ENCODE measurements around the gene NMU.
"Not testable (repeated sequence)": the region's sequence is repeated elsewhere in the genome, so short reads cannot be mapped to it uniquely, and the experiment has no call there.

Gene NMU

GRCh38 chr4:55635741-55636655 lies at the start of gene NMU:
NMU (minus strand) TSS chr4:55636298; CDS start chr4:55636192, 106 bp downstream.
- DNase-seq: peak; percentile 41

GRCh38 chr4:55684276-55684675 lies 48.2 kb upstream of the NMU start:
- DNase-seq: no peak

GRCh38 chr4:55682797-55683196 lies 46.7 kb upstream of the NMU start:
- DNase-seq: not testable (repeated sequence)

GRCh38 chr4:55682295-55682694 lies 46.2 kb upstream of the NMU start:
- DNase-seq: no peak

GRCh38 chr4:55681430-55681829 lies 45.3 kb upstream of the NMU start:
- DNase-seq: no peak

- peak; percentile 11 for DNase-seq
Observed at GRCh38 chr4:55675196-55675793, 39.2 kb upstream of the NMU start.

GRCh38 chr4:55673424-55673823 lies 37.3 kb upstream of the NMU start:
- DNase-seq: no peak

- no peak for DNase-seq
Observed at GRCh38 chr4:55671667-55672066, 35.6 kb upstream of the NMU start.

GRCh38 chr4:55670695-55671094 lies 34.6 kb upstream of the NMU start:
- no peak for DNase-seq

- no peak for DNase-seq
Observed at GRCh38 chr4:55668449-55668848, 32.4 kb upstream of the NMU start.

GRCh38 chr4:55666535-55666934 lies 30.4 kb upstream of the NMU start:
- no peak for DNase-seq

- DNase-seq: no peak
Observed at GRCh38 chr4:55663145-55663544, 27.0 kb upstream of the NMU start.

- no peak for DNase-seq
Observed at GRCh38 chr4:55661398-55662056, 25.4 kb upstream of the NMU start.

- DNase-seq: no peak
Observed at GRCh38 chr4:55658657-55659056, 22.6 kb upstream of the NMU start.

- DNase-seq: no peak
Observed at GRCh38 chr4:55654131-55654530, 18.0 kb upstream of the NMU start.

- DNase-seq: no peak
Observed at GRCh38 chr4:55650483-55650882, 14.4 kb upstream of the NMU start.

- DNase-seq: no peak
Observed at GRCh38 chr4:55637272-55637820, 1.2 kb upstream of the NMU start.

- DNase-seq: no peak
Observed at GRCh38 chr4:55636656-55636999, 530 bp upstream of the NMU start.

GRCh38 chr4:55635282-55635681 lies 816 bp downstream of the NMU start:
- no peak for DNase-seq

- no peak for DNase-seq
Observed at GRCh38 chr4:55634417-55635128, 1.5 kb downstream of the NMU start.

GRCh38 chr4:55633903-55634302 lies 2.2 kb downstream of the NMU start:
- no peak for DNase-seq

- DNase-seq: no peak
Observed at GRCh38 chr4:55625835-55626234, 10.3 kb downstream of the NMU start.

GRCh38 chr4:55624063-55624462 lies 12.0 kb downstream of the NMU start:
- DNase-seq: not testable (repeated sequence)
